Astrocyte of the hippocampus (primary cell): ENCODE measurements around the gene ABCD1.
A peak's percentile ranks its signal among the peaks of the same experiment; 100 is the strongest.
"Not testable (repeated sequence)": the region's sequence is repeated elsewhere in the genome, so short reads cannot be mapped to it uniquely, and the experiment has no call there.

Experiments
- DNase-seq: peaks from one replicate; pipeline ENCODE4 v3.0.0; 2011; ENCODE audit warnings: low read depth, low spot score

ABCD1 gene

DNA sequence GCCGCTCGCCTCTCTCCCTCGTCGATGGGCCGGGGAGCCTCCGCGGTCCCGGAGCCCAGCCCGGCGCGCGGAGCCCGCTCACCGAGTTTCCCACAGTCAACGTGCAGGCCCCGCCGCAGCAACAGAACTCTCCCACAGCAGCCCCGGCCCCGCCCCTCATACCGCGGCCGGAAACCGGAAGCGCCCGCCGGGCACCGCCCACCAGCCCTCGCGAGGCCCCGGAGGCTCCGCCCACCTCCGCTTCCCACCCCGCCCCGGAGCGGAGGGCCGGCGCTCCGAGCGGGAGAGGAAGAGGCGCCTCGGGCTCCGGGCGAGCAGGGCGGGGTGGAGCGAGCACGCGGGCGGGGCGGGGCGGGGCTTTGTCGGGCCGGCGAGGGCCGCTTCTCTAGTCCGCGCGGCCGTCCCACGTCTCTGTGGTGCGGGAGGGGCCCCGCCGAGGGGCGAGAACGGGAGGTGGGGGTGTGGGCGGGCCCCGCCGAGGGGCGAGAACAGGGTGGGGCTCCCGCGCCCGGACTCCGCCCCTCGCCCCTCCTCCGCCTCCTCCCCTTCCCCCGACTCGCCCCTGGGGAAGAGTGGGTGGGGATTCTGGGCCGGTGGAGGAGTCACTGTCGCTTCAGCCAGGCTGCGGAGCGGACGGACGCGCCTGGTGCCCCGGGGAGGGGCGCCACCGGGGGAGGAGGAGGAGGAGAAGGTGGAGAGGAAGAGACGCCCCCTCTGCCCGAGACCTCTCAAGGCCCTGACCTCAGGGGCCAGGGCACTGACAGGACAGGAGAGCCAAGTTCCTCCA lies at the start of gene ABCD1, which contains the start of gene BCAP31:
TSS of gene ABCD1 (plus strand) at position 605 of the 787 bp plus-strand sequence. CDS start 411 bp downstream, outside the sequence.
TSS of gene BCAP31 (minus strand) at position 136 of the 787 bp plus-strand sequence. CDS start 1,143 bp downstream, outside the sequence.
- peak; percentile 94 for DNase-seq

- DNase-seq: no peak
Measured at GRCh38 chrX:153681175-153681574, 43.5 kb upstream of the ABCD1 start.

DNA sequence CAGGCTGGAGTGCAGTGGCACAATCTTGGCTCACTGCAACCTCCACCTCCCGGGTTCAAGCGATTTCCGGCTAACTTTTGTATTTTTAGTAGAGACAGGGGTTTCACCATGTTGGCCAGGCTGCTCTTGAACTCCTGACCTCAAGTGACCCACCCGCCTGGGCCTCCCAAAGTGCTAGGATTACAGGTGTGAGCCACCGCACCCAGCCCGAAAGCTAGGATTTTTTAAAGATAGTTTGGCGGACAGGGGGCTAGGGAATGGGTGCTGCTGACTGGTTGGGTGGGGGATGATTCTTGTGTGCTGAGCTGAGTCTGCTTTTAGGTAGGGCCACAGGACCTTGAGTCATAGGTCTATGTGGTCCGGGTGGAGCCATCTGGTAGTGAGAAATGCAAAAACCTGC lies 41.2 kb upstream of the ABCD1 start:
- not testable (repeated sequence) for DNase-seq

- no peak for DNase-seq
Measured at GRCh38 chrX:153684467-153685155, 40.0 kb upstream of the ABCD1 start.

DNA sequence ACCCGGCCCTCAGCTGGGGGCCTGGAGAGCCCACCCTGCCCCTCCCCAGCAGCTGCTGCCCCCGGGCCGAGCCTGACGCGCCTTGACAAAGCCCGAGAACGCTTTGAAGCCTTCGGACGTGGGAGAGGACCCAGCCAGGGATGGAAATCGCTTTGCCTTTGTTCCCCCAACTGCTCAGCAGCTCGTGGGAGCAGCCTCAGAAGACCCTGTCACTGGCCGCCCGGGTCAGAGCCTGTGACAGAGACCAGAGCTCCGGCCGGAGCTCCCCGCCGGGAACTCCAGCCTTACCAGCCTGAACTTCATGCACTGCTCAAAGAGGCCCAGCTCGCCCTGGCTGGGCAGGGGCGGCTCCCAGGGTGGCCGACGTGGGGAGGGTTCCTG lies 39.5 kb upstream of the ABCD1 start:
- no peak for DNase-seq

DNA sequence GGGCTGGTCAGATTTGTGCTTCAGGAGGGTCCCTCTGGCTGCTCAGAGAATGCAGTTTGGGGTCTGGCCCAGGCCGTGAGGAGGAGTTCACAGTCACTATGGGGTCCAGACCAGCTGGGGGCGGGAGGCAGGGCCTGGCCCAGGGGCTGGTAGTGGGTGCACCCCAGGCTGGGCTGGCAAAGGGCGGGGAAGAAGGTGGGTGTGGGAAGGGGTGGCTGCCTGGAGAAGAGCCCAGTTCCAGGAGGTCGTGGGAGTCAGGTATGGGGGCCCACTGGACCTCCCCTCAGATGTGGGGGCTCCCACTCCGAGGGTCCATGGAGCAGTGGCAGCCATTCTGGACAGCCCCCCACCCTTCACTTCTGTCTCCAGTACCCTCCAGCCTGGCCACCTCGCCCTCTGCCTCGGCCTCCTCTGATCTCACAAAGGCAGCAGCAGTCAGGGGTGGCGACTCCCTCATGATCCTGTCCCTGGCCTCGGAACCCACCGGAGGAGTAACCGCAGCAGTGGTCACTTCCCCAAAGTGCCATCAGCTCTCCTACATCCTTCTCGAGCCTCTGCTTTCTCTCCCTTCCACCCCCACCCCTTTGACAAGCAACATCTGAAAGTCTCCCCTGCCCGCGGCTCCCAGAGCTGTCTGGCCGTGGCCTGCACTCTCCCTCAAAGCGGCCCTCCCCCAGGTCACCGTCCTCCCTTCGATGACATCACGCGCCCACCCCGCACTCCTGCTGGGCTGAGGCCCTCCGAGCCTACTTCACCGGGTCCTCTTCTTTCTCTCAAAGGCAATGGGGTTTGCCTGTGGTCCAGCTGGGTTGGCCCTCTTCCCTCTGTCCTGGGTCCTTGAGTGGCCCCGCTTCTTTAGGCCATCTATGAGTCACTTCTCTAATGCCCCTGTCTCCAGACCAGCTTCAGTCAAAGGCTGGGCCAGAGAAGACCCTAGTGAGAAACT lies 38.6 kb upstream of the ABCD1 start:
- no peak for DNase-seq

- DNase-seq: no peak
Measured at GRCh38 chrX:153686711-153687110, 37.9 kb upstream of the ABCD1 start.

DNA sequence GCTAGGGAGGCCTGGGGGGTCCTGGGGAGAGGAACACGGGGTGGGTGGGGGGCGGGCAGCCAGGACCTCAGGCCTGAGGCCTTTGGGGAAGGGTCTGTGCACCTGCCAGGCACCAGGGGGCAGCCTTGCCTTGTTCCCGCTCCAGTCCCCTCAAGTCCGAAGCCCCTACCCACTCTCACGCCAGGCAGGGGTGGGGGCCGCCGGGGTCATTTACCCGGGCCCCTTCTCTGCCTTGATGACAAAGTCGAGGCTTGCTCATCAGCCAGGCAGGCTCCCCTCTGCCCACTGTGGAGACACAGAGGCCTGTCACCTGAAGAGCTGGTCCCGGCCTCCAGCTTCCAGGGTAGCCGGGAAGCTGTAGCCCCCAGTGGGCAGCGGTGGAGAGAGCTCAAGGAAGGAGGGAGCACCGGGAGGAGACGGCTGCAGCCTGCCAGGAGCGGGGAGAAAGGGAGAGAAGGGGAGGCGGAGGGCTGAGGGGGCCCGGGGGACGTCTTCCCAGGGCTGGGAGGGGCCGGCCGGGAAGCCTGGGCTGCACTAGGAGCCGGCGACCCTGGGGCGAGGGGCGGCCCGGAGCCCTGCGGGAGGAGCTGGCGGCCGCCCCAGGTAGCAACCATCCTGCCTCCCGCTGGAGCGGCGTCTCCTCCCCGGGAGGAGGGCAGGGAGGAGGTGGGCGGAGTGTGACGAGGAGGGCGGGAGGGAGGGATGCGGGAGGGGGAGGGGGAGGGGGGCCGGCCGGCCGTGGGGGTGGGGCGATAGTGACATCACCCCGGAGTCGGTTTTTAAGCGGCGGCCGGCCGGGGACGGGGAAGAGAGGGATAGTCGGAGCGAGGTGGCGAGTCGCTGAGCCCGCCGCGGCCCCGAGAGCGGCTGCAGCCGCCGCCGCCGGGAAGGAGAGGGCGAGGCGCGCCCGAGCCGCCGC lies 37.3 kb upstream of the ABCD1 start, which contains the start of gene SLC6A8:
TSS of gene SLC6A8 (plus strand) at position 806 of the 919 bp plus-strand sequence. CDS start 649 bp downstream, outside the sequence.
- DNase-seq: peak; percentile 75

DNA sequence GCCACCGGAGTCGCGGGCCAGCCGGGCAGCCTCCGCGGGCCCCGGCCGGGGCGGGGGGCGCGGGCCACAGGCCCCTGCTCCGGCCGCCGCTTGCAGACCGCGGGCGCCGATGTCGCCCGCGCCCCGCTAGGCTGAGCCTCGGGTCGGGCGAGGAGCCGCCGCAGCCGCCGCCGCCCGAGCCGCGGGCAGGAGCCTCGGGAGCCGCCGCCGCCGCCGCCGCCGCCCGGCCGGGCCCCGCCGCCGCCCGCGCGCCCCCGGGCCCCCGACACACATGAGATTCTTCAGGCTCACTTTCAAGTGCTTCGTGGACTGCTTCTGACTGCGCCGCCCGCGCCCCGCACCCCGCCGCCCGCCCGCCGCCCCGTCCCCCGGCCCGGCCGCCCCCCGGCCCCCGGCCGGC lies 36.6 kb upstream of the ABCD1 start:
- DNase-seq: no peak

GRCh38 chrX:153688506-153688905 lies 36.1 kb upstream of the ABCD1 start:
- peak; percentile 11 for DNase-seq

- DNase-seq: peak; percentile 70
Measured at GRCh38 chrX:153688911-153689590, 35.6 kb upstream of the ABCD1 start.

GRCh38 chrX:153689654-153690465 lies 34.8 kb upstream of the ABCD1 start:
- DNase-seq: peak; percentile 33

DNA sequence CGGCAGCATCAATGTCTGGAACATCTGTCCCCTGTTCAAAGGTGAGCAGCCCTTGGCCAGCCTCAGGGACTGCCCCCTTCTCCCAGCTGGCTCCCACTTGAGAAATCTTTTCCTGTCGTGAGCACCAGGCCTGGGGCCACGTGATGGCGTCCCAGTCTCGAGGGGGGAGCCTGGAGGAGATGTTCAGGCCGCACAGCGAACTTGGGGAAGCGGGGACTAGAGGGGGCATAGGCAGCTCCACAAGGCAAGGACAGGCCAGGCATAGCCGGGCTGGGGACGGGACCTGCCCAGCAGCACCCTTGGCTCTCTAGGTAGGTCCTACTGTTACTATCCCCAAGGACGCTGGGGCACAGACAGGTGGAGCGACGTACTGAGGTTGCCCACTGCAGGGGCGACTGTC lies 34.2 kb upstream of the ABCD1 start:
- DNase-seq: no peak

DNA sequence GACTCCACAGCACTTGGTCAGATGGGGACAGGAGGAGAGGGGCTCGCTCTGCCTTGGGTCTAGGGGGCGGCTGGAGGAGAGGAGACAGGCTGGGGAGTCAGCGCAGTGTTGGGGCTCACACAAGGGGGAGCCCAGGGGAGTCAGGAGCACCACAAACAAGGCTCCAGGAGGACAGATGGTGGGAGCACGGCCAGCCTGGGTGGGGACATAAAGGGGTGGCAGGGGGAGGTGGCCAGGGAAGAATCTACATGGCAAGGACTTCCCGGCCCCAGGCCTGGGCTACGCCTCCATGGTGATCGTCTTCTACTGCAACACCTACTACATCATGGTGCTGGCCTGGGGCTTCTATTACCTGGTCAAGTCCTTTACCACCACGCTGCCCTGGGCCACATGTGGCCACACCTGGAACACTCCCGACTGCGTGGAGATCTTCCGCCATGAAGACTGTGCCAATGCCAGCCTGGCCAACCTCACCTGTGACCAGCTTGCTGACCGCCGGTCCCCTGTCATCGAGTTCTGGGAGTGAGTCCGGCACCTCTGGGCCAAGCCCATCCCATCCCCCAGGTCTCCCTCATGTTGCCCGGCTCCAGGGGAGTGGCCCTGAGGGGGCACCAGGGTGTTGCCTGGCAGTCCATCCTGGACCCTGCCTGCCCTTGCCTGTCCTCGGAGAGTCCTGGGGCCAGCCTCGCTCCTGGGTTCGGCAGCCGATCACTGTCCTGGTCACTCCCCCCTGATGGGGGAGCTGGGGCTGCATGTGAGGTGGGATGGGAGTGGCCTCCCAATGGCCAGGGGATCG lies 33.4 kb upstream of the ABCD1 start:
- DNase-seq: not testable (repeated sequence)

DNA sequence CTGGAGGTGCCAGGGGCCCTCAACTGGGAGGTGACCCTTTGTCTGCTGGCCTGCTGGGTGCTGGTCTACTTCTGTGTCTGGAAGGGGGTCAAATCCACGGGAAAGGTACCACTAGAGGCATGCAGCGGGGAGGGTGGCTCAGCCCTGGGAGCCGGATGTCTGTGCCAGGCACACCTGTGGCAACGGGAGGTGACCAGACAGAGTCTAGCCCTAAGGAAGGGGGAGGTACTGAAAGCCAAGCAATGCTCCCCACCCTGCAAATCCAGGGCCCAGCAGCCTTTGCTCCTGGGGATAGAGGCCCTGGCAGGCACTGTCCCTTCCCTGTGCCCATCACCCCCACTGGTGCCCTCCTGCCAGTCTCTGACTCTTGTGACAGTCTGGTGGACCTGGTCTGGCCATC lies 32.7 kb upstream of the ABCD1 start:
- no peak for DNase-seq

GRCh38 chrX:153692611-153693156 lies 32.0 kb upstream of the ABCD1 start:
- no peak for DNase-seq

- DNase-seq: no peak
Measured at GRCh38 chrX:153693216-153694086, 31.2 kb upstream of the ABCD1 start.
